Measurements from ENCODE around the gene TEDC1.

TEDC1 gene

GRCh38 chr14:105474483-105475268 lies 16.4 kb upstream of the TEDC1 start, which contains the start of gene CRIP2:
TSS of gene CRIP2 (plus strand) at chr14:105474821. CDS start at chr14:105474863, 42 bp downstream.
- peak in 1 of 2 donors; percentile 21 for DNase-seq

- no peak for DNase-seq
Observed at GRCh38 chr14:105475269-105476096, 15.6 kb upstream of the TEDC1 start.

GRCh38 chr14:105476097-105476830 lies 14.8 kb upstream of the TEDC1 start:
- peak; percentile 75 to 88 for DNase-seq

- DNase-seq, result no peak
Observed at GRCh38 chr14:105476831-105477659, 14.0 kb upstream of the TEDC1 start.

GRCh38 chr14:105477660-105478397 lies 13.2 kb upstream of the TEDC1 start:
- DNase-seq, result no peak

- no peak for DNase-seq
Observed at GRCh38 chr14:105478398-105479251, 12.4 kb upstream of the TEDC1 start.

GRCh38 chr14:105479431-105480158 lies 11.5 kb upstream of the TEDC1 start:
- no peak for DNase-seq

GRCh38 chr14:105480199-105480746 lies 10.8 kb upstream of the TEDC1 start:
- DNase-seq, result no peak

- peak; percentile 76 to 95 for DNase-seq
Observed at GRCh38 chr14:105480807-105481801, 9.9 kb upstream of the TEDC1 start.

GRCh38 chr14:105481886-105482457 lies 9.1 kb upstream of the TEDC1 start:
- DNase-seq, result peak; percentile 64 to 70

- no peak for DNase-seq
Observed at GRCh38 chr14:105482486-105483110, 8.4 kb upstream of the TEDC1 start.

GRCh38 chr14:105483300-105484068 lies 7.6 kb upstream of the TEDC1 start:
- no peak for DNase-seq

- no peak for DNase-seq
Observed at GRCh38 chr14:105484069-105484996, 6.7 kb upstream of the TEDC1 start.

GRCh38 chr14:105484997-105485393 lies 6.1 kb upstream of the TEDC1 start:
- no peak for DNase-seq

- DNase-seq, result no peak
Observed at GRCh38 chr14:105485739-105486162, 5.3 kb upstream of the TEDC1 start.
